ENCODE results near the gene RGS19. TPM values are rescaled to one million over a fixed set of nuclear protein-coding genes. Genes with fewer than 3 reads are reported as not detected.
A peak's percentile ranks its signal among the peaks of the same experiment; 100 is the strongest.

RGS19 gene
- total RNA-seq, 2 experiments from 2014 or later = 119 to 122 TPM

GRCh38 chr20:64049878-64050260 is 29.4 kb downstream of the RGS19 start:
- Mint-ChIP-seq H3K36me3 (ENCODE audit: low read depth) (no peaks in the 10 kb centered on the region), H3K4me3 (no peak overlapping the region), H3K9me3 (no peaks in the 10 kb centered on the region), H3K4me1 (peaks cover 11% of the 10 kb centered on the region), H3K27ac (no peak overlapping the region), H3K27me3 (peaks cover 50% of the 10 kb centered on the region)
- DNase-seq = no peak
- ChIA-PET POLR2A (interaction anchor here (1.1 kb wide), 1 partner anchor 13 kb away, joined by 4 read pairs; the partner anchor contains the start of gene TCEA2), CTCF (interaction anchor here (1.1 to 1.8 kb wide), 3 partner anchors 11 to 71 kb away, joined by 3 to 6 read pairs (median 4); no protein-coding TSS in a partner anchor)

- ChIA-PET CTCF (interaction anchor here (1.1 to 1.8 kb wide), 2 partner anchors 11 to 71 kb away, joined by 4 to 6 read pairs; no protein-coding TSS in a partner anchor), POLR2A (interaction anchor here (1.1 kb wide), 1 partner anchor 13 kb away, joined by 4 read pairs; the partner anchor contains the start of gene TCEA2)
Observed at GRCh38 chr20:64049060-64049877, 30.0 kb downstream of the RGS19 start, which contains the start of gene SOX18. TSS of gene SOX18 (minus strand) at chr20:64049639. CDS start at chr20:64049516, 123 bp downstream.

GRCh38 chr20:64048402-64049044 is 30.8 kb downstream of the RGS19 start:
- CTCF ChIA-PET = interaction anchor here (0.6 to 1.8 kb wide), 2 partner anchors 10 to 77 kb away, joined by 3 to 6 read pairs; no protein-coding TSS in a partner anchor
- Mint-ChIP-seq H3K4me1 (peaks cover 14% of the 10 kb centered on the region), H3K27ac (no peak overlapping the region), H3K4me3 (no peak overlapping the region), H3K36me3 (ENCODE audit: low read depth) (no peaks in the 10 kb centered on the region), H3K9me3 (no peaks in the 10 kb centered on the region), H3K27me3 (peaks cover 58% of the 10 kb centered on the region)
- POLR2A ChIA-PET = no interaction called here
- DNase-seq = no peak

More at GRCh38 chr20:64049060-64049877, 30.0 kb downstream of the RGS19 start, which contains the start of gene SOX18:
- Mint-ChIP-seq H3K27ac (no peak within 1 kb of the TSS), H3K27me3 (peaks cover 55% of the 10 kb centered on the region), H3K9me3 (no peaks in the 10 kb centered on the region), H3K4me1 (peaks cover 13% of the 10 kb centered on the region), H3K4me3 (no peak within 1 kb of the TSS), H3K36me3 (ENCODE audit: low read depth) (no peaks in the 10 kb centered on the region)
- peak; percentile 57 for DNase-seq

- H3K9me3 Mint-ChIP-seq = no peaks in the 10 kb centered on the region
- CTCF ChIA-PET = interaction anchor here (1.8 kb wide), 1 partner anchor 9 kb away, joined by 6 read pairs; no protein-coding TSS in a partner anchor
Observed at GRCh38 chr20:64047968-64048401, 31.3 kb downstream of the RGS19 start.

DNA sequence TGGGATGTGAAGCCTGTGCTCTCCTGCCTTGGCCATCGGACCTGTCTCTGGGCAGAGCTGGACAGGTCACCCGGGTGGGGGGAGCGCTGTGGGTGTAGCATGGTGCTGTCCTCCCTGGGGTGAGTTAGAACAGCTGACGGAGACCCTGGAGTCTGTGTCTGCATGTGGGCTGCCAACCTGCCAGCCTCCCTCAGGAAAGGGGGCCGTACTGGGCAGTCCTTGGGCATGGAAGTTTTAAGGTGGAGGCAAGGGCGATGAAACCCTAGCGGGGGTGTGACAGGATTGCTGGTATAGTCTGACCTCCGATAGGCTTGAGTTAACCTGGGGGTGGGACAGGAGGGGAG is 32.3 kb downstream of the RGS19 start:
- Mint-ChIP-seq H3K27ac (no peak overlapping the region), H3K27me3 (peaks cover 55% of the 10 kb centered on the region), H3K4me3 (no peak overlapping the region), H3K4me1 (peaks cover 18% of the 10 kb centered on the region), H3K9me3 (no peaks in the 10 kb centered on the region), H3K36me3 (ENCODE audit: low read depth) (no peaks in the 10 kb centered on the region)
- no peak for DNase-seq
- ChIA-PET POLR2A (no interaction called here), CTCF (interaction anchor here (1.5 kb wide), 1 partner anchor 9 kb away, joined by 6 read pairs; no protein-coding TSS in a partner anchor)

More at GRCh38 chr20:64047968-64048401, 31.3 kb downstream of the RGS19 start:
- no peaks in the 10 kb centered on the region for H3K36me3 Mint-ChIP-seq (ENCODE audit: low read depth)
- H3K27ac Mint-ChIP-seq = no peak overlapping the region
- DNase-seq = no peak
- peaks cover 55% of the 10 kb centered on the region for H3K27me3 Mint-ChIP-seq
- POLR2A ChIA-PET = no interaction called here
- H3K4me1 Mint-ChIP-seq = peaks cover 15% of the 10 kb centered on the region
- no peak overlapping the region for H3K4me3 Mint-ChIP-seq

GRCh38 chr20:64045346-64046011 is 33.8 kb downstream of the RGS19 start:
- H3K36me3 Mint-ChIP-seq (ENCODE audit: low read depth) = no peaks in the 10 kb centered on the region
- no peaks in the 10 kb centered on the region for H3K9me3 Mint-ChIP-seq
- peaks cover 44% of the 10 kb centered on the region for H3K27me3 Mint-ChIP-seq
- DNase-seq = no peak
- ChIA-PET POLR2A (interaction anchor here (1.8 kb wide), 1 partner anchor 8 kb away, joined by 6 read pairs; no protein-coding TSS in a partner anchor), CTCF (interaction anchor here (1.3 kb wide), 1 partner anchor 16 kb away, joined by 3 read pairs; no protein-coding TSS in a partner anchor)
- peaks cover 27% of the 10 kb centered on the region for H3K4me1 Mint-ChIP-seq
- no peak overlapping the region for H3K4me3 Mint-ChIP-seq
- no peak overlapping the region for H3K27ac Mint-ChIP-seq

- Mint-ChIP-seq H3K4me3 (no peak overlapping the region), H3K36me3 (ENCODE audit: low read depth) (no peaks in the 10 kb centered on the region), H3K27me3 (peaks cover 39% of the 10 kb centered on the region), H3K9me3 (no peaks in the 10 kb centered on the region), H3K27ac (no peak overlapping the region), H3K4me1 (peaks cover 34% of the 10 kb centered on the region)
- DNase-seq = no peak
- POLR2A ChIA-PET = interaction anchor here (1.8 kb wide), 1 partner anchor 9 kb away, joined by 6 read pairs; no protein-coding TSS in a partner anchor
- CTCF ChIA-PET = interaction anchor here (0.9 to 1.3 kb wide), 3 partner anchors 13 to 64 kb away, joined by 3 to 4 read pairs (median 3); partner anchors contain the start of gene PRPF6
Observed at GRCh38 chr20:64044484-64045247, 34.7 kb downstream of the RGS19 start.

DNA sequence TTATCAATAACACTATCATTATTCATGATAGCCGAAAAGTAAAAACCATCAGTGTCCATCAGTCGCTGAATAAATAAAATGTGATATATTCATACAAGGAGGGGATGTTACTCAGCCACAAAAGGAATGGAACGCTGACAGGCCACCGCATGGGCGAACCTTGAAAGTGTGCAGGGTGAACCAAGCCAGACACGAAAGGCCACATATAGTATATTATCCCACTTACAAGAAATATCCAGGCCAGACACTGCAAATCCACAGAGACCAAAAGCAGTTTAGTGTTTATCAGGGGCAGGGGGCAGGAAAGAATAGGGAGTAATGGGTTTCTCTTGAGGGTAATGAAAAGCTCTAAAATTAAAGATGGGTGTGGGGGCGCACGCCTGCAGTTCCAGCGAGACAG is 35.5 kb downstream of the RGS19 start:
- H3K4me1 Mint-ChIP-seq = peaks cover 38% of the 10 kb centered on the region
- POLR2A ChIA-PET = interaction anchor here (0.6 to 1.8 kb wide), 2 partner anchors 10 to 294 kb away, joined by 3 to 6 read pairs; no protein-coding TSS in a partner anchor
- H3K9me3 Mint-ChIP-seq = no peaks in the 10 kb centered on the region

GRCh38 chr20:64042054-64042781 is 37.1 kb downstream of the RGS19 start:
- Mint-ChIP-seq H3K4me3 (peak overlapping the region; percentile 68), H3K4me1 (peaks cover 44% of the 10 kb centered on the region), H3K9me3 (no peaks in the 10 kb centered on the region), H3K36me3 (ENCODE audit: low read depth) (no peaks in the 10 kb centered on the region), H3K27ac (no peak overlapping the region), H3K27me3 (peaks cover 29% of the 10 kb centered on the region)
- CTCF ChIA-PET = interaction anchor here (1.6 to 6.8 kb wide), 2 partner anchors 15 to 61 kb away, joined by 5 to 117 read pairs; partner anchors contain the start of genes PRPF6 and SAMD10
- POLR2A ChIA-PET = interaction anchor here (1.0 to 7.2 kb wide), 4 partner anchors 15 to 306 kb away, joined by 3 to 83 read pairs (median 4); partner anchors contain the start of genes LIME1, PRPF6 and SAMD10
- no peak for DNase-seq

More for the DNA sequence above, 35.5 kb downstream of the RGS19 start:
- H3K27ac Mint-ChIP-seq = peak overlapping the region; percentile 23
- CTCF ChIA-PET = interaction anchor here (0.6 to 1.3 kb wide), 4 partner anchors 10 to 63 kb away, joined by 3 to 4 read pairs (median 3); partner anchors contain the start of gene PRPF6
- peaks cover 37% of the 10 kb centered on the region for H3K27me3 Mint-ChIP-seq
- DNase-seq = no peak
- H3K36me3 Mint-ChIP-seq (ENCODE audit: low read depth) = no peaks in the 10 kb centered on the region
- H3K4me3 Mint-ChIP-seq = no peak overlapping the region

- Mint-ChIP-seq H3K4me1 (peaks cover 49% of the 10 kb centered on the region), H3K4me3 (peak overlapping the region; percentile 17), H3K27ac (no peak overlapping the region), H3K9me3 (no peaks in the 10 kb centered on the region), H3K36me3 (ENCODE audit: low read depth) (no peaks in the 10 kb centered on the region), H3K27me3 (peaks cover 24% of the 10 kb centered on the region)
- POLR2A ChIA-PET = interaction anchor here (1.0 to 7.2 kb wide), 5 partner anchors 16 to 306 kb away, joined by 3 to 83 read pairs (median 4); partner anchors contain the start of genes LIME1, PRPF6, SAMD10 and UCKL1
- CTCF ChIA-PET = interaction anchor here (0.8 to 6.8 kb wide), 5 partner anchors 13 to 61 kb away, joined by 3 to 117 read pairs (median 3); partner anchors contain the start of genes PRPF6, RGS19 and SAMD10
- DNase-seq = no peak
Observed at GRCh38 chr20:64041781-64042053, 37.6 kb downstream of the RGS19 start.

Data from activated CD4-positive, alpha-beta memory T cell treated with anti-CD3 and anti-CD28 coated beads, Interleukin-2, amount 10 ng/mL, durations not matched to agents 7 days and 5 days (primary cell).